ENCODE results near the gene GPLD1. TPM values are rescaled to one million over a fixed set of nuclear protein-coding genes. Genes with fewer than 3 reads are reported as not detected.

GPLD1 gene
- total RNA-seq, 1 experiment from 2014 or later, result 10.1 TPM

GRCh38 chr6:24472181-24472580, 17.2 kb downstream of the GPLD1 start:
- Mint-ChIP-seq H3K9me3 (ENCODE audit: unreplicated experiment) (no peaks in the 10 kb centered on the region), H3K36me3 (ENCODE audit: insufficient read depth, unreplicated experiment) (no peaks in the 10 kb centered on the region), H3K27me3 (ENCODE audit: insufficient read depth, unreplicated experiment) (no peaks in the 10 kb centered on the region), H3K27ac (ENCODE audit: unreplicated experiment) (no peak overlapping the region), H3K4me3 (ENCODE audit: unreplicated experiment) (no peak overlapping the region), H3K4me1 (ENCODE audit: low read depth, unreplicated experiment) (no peaks in the 10 kb centered on the region)
- ChIA-PET CTCF (no interaction called here), POLR2A (no interaction called here)
- no peak overlapping the region for H3K4me3 ChIP-seq (ENCODE audit: low read depth, low read length)
- no peaks in the 10 kb centered on the region for H3K27me3 ChIP-seq (replicated peaks; ENCODE audit: control insufficient read depth, insufficient read depth, low read length)
- TF ChIP-seq CTCF (IDR thresholded peaks at IDR 0.05; ENCODE audit: insufficient read depth in 1 of 2, low read depth in 1 of 2, low read length in 1 of 2, severe bottlenecking in 1 of 2, unreplicated experiment in 1 of 2), result no peak
- no peak for DNase-seq
- peaks cover 4% of the 10 kb centered on the region; the same call in 1 of the 2 replicates for H3K4me1 ChIP-seq
- H3K36me3 ChIP-seq (ENCODE audit: control insufficient read depth, insufficient read depth, low read length), result no peaks in the 10 kb centered on the region
- intact Hi-C loops (cut with micrococcal nuclease; ENCODE audit: unreplicated experiment), result no loop called here
- no peaks in the 10 kb centered on the region for H3K9me3 ChIP-seq
- BruUV-seq (replicated peaks), result no TSS peak

- Mint-ChIP-seq H3K9me3 (ENCODE audit: unreplicated experiment) (no peaks in the 10 kb centered on the region), H3K4me1 (ENCODE audit: low read depth, unreplicated experiment) (no peaks in the 10 kb centered on the region)
- CTCF ChIA-PET, result no interaction called here
These were observed 19.6 kb downstream of the GPLD1 start for GRCh38 chr6:24469811-24470210.

GRCh38 chr6:24464253-24465038, 24.9 kb downstream of the GPLD1 start:
- H3K9me3 Mint-ChIP-seq (ENCODE audit: unreplicated experiment), result no peaks in the 10 kb centered on the region
- no peaks in the 10 kb centered on the region for H3K9me3 ChIP-seq
- CTCF ChIA-PET, result no interaction called here

More at GRCh38 chr6:24469811-24470210, 19.6 kb downstream of the GPLD1 start:
- no peak for DNase-seq
- Mint-ChIP-seq H3K36me3 (ENCODE audit: insufficient read depth, unreplicated experiment) (no peaks in the 10 kb centered on the region), H3K4me3 (ENCODE audit: unreplicated experiment) (no peak overlapping the region), H3K27ac (ENCODE audit: unreplicated experiment) (no peak overlapping the region), H3K27me3 (ENCODE audit: insufficient read depth, unreplicated experiment) (no peaks in the 10 kb centered on the region)
- Histone ChIP-seq H3K4me3 (ENCODE audit: low read depth, low read length) (no peak overlapping the region), H3K9me3 (no peaks in the 10 kb centered on the region), H3K4me1 (peaks cover 4% of the 10 kb centered on the region; the same call in 1 of the 2 replicates), H3K27me3 (replicated peaks; ENCODE audit: control insufficient read depth, insufficient read depth, low read length) (no peaks in the 10 kb centered on the region), H3K36me3 (ENCODE audit: control insufficient read depth, insufficient read depth, low read length) (no peaks in the 10 kb centered on the region)
- intact Hi-C loops (cut with micrococcal nuclease; ENCODE audit: unreplicated experiment), result no loop called here
- BruUV-seq (replicated peaks), result no TSS peak
- POLR2A ChIA-PET, result no interaction called here
- TF ChIP-seq CTCF (IDR thresholded peaks at IDR 0.05; ENCODE audit: insufficient read depth in 1 of 2, low read depth in 1 of 2, low read length in 1 of 2, severe bottlenecking in 1 of 2, unreplicated experiment in 1 of 2), result no peak

More at GRCh38 chr6:24464253-24465038, 24.9 kb downstream of the GPLD1 start:
- intact Hi-C loops (cut with micrococcal nuclease; ENCODE audit: unreplicated experiment), result no loop called here
- Mint-ChIP-seq H3K27ac (ENCODE audit: unreplicated experiment) (no peak overlapping the region), H3K4me1 (ENCODE audit: low read depth, unreplicated experiment) (no peaks in the 10 kb centered on the region), H3K4me3 (ENCODE audit: unreplicated experiment) (no peak overlapping the region), H3K36me3 (ENCODE audit: insufficient read depth, unreplicated experiment) (no peaks in the 10 kb centered on the region), H3K27me3 (ENCODE audit: insufficient read depth, unreplicated experiment) (no peaks in the 10 kb centered on the region)
- DNase-seq, result no peak
- Histone ChIP-seq H3K4me3 (ENCODE audit: low read depth, low read length) (no peak overlapping the region), H3K36me3 (ENCODE audit: control insufficient read depth, insufficient read depth, low read length) (no peaks in the 10 kb centered on the region), H3K4me1 (no peaks in the 10 kb centered on the region), H3K27me3 (replicated peaks; ENCODE audit: control insufficient read depth, insufficient read depth, low read length) (no peaks in the 10 kb centered on the region)
- POLR2A ChIA-PET, result no interaction called here
- TF ChIP-seq CTCF (IDR thresholded peaks at IDR 0.05; ENCODE audit: insufficient read depth in 1 of 2, low read depth in 1 of 2, low read length in 1 of 2, severe bottlenecking in 1 of 2, unreplicated experiment in 1 of 2), result no peak
- no TSS peak for BruUV-seq (replicated peaks)
